OCI-M2 (cell line): ENCODE data around the gene RAVER2.

ENCODE experiments used
- DNase-seq: peaks from one replicate; lab custom pipeline; 2025; ENCODE audit not compliant: unreplicated experiment; lab: John Stamatoyannopoulos, UW

The RAVER2 gene

DNA sequence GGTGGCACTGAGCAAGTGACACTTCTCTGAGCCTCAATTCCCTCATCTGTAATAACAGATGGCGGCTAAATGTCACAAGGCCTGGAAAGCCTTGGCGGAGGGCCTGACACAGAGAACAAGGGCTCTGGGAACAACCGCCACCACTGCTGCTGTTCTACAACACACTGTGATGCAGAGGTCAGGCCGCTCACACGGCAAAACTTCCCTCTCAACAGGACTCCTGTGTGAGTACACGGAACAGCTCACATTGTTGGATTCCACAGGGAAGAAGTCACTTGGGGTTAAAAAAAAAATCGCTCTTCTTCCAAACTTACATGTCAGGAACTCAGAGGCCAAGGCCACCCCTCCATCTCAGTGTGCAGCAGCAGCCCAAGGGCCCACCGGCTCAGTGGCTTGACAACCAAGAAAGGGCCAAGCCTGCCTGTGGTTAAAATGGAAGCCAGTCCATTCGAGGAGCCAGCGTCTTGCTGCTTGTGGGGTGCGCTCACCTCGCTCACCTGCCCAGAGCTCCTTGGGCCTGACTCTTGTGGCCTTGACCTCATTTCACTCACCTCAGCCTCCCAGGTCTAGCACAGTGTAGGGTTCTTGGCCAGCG, 101.1 kb downstream of the RAVER2 start:
- DNase-seq: no peak

DNA sequence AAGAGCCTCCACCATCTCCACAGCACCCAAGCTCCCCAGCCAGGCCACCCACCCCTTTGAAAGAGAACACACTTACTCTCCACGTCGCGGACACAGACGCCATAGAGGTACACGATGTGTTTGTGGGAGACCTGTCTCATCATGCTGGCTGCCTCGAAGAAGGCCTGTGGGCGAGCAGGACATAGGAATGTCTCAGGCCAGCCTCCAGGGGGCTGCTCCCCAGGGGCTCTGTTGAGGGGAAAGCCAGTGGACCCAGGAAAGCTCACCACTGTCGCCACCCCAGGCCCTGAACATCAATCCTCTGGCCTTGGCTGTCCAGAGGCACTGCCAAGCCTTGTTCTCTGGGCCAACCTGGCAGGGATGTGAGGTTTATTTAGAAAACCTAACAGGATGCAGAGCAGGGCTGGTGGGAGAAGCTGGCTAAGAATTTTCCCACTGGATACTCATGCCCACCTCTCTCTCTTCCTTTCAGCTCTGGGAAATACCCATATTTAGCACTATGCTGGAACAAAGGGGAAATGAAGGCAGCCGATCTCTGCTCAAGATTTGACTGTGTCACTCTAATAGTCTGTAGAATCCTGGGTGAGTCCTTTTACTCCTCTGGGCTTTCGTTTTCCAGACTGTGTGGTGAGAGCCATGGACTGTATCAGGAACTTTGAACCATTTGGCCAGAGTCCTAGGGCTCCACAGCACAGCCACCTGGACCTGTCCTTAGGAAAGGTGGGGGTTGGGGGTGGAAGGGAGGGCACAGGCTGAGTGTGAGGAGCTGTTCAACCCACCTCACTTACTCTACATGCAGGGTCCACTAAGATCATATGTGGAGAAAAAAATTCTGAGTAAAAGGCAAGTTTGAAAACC, 101.9 kb downstream of the RAVER2 start:
- no peak for DNase-seq

DNA sequence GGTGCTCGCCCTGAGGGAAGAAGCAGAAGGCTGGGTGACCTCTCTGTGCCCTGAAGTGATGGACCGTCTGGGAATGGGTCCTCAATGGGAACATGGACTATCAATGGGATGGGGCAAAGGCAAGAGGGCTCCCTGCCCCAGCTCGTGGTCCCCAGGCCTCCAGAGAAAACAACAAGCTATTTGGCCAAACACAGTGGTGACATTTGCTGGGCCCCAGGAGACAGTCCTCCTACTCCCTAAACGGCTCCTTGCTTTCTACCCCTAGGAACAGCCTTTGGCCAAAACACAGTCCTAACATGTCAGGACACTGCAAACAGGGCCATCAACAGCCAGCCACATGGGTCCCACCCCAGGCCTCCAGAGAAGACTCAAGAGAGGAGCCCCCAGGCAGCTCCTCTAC, 102.8 kb downstream of the RAVER2 start:
- no peak for DNase-seq

DNA sequence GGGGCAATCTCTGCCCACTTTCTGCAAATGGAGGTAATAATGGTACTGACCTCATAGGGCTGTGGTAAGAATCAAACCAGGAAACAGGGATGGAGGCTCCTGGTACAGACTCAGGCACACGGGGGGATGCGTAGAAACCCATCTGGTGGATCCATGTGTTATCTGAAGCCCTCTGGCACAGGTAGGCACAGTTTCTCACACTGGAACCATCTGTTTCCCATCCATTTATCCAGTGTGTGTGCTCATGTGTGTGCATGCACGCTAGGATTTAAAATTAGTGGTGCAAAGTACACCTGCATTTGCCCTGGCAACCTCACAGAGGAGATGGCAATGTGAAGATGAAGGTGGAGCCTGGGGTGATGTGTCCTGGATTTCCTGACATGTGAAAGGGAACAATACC, 103.3 kb downstream of the RAVER2 start:
- DNase-seq: no peak

DNA sequence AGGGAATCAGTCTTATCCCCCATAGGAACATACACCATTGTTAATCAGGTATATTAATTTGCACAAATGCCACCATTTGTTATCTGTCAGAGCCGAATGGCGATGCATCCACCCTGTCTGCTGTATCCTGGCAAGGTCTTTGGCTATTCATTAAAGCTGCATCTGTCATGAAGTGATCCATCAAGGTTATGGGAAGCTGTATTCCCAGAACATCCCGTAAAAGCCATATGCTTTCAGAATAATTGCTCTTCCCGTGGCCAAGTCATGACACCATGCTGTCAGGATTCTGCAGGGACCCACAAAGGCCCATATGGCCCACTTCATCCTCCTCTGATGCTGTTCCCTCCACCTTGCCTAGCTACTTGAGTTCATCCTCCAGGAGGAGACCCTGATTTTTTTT, 103.9 kb downstream of the RAVER2 start:
- DNase-seq: no peak

DNA sequence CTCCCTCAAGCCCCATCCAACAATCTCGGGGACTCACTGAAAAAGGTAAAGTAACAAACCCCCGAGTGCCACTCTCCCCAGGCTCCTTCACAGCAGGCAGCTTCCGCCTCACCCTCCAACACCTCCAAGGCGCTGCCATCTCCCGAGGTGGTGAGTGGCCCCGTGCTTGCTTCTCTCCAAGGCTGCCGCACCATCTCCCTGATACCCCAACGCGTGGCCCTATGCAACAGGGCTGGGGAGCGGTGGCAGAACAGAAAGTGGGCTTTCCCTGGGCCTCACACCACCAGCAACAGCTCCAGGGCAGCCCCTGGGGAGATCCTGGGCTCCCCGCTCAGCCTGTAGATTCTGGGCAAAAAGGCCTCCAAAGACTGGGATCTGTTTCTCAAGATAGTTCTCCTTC, 105.1 kb downstream of the RAVER2 start:
- no peak for DNase-seq

DNA sequence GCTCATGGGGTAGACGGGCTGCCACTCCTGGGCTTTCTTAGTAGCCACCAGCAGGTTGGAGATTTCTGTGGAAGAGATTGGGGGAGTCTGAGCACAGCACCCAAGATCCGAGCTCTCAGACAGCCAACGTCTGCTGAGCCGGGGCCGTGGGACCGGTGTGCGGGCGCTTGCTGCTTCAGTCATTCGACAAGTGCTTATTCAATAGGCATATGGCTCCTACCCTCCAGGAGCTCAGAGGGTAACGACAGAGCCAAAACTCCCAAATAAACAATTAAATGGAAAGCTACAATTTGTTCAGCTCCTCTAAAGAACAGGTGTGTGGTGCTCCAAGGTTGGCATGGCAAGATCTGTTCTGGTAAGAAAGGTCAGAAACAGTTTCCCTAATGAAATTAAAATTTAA, 106.0 kb downstream of the RAVER2 start:
- DNase-seq: no peak

DNA sequence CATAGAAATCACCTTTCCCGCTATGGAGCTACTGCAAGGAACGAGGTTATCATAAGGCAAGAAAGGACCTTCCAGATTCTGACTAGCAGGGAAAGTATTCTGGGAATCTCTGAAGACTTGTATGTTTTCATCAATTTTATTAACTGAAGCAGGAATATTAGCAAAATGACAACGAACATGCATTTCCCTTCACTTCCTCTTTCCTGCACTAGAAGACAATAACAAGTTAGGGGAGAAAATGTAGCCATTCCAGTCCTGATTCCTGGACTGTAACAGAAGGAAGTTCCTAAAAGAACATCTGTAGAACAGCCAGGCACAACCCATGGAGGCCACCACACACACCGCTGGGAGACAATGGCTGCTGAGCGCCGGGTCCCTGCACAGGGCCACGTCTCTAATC, 106.8 kb downstream of the RAVER2 start:
- no peak for DNase-seq

DNA sequence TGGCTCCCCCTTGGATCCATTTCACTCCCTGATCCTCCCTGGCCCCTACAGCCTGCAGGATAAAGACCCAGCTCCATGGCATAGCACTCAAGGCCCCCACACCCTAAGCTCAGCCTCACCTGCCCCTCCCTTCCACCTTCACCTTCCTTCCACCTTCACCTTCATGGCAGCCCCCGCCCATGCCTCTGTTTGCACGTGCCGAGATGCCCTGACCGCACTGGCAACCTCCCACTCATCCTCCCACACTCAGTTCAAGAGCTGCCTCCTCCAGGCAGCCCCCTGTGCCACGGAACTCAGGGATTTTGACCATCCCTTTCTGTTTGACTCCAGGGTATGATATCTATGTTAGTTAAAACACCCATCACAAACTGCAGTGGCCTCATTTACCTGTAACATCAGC, 109.8 kb downstream of the RAVER2 start:
- DNase-seq: no peak

DNA sequence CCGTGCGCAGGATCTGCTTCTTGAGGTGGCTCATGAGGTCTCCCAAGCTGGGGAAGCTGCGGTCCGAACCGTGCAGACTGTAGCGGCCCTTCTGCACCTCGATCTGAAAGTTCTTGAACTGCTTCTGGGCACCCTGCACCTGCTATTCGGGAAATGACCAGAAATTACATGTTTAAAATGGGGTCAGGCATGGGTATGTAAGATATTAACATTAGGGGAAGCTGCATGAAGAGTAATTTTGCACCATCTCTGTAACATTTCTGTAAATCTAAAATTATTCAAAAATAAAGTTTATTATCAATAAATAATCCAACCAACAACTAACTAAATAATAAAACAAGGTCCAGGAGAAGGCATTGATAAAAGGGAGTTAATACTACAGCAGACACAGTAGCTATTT, 110.7 kb downstream of the RAVER2 start:
- no peak for DNase-seq

DNA sequence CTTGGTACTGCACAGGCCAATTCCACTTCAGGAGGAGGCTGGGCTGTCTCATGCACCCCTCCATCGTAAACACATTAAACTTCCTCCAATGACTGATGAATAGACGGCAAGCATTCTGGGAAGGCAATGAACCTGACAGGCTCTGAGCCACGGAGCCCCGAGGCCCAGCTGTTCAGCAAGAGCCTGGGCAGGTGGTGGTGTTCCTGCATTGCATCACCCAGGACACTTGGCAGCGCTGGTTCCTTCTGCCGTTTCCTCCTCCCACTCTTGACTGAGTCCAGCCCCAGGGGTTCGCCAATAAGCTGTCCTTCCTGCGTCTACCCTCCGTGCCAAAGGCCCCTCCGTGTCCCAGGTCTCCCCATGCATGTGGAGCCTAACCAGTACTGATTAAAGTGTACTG, 111.7 kb downstream of the RAVER2 start:
- DNase-seq: no peak

DNA sequence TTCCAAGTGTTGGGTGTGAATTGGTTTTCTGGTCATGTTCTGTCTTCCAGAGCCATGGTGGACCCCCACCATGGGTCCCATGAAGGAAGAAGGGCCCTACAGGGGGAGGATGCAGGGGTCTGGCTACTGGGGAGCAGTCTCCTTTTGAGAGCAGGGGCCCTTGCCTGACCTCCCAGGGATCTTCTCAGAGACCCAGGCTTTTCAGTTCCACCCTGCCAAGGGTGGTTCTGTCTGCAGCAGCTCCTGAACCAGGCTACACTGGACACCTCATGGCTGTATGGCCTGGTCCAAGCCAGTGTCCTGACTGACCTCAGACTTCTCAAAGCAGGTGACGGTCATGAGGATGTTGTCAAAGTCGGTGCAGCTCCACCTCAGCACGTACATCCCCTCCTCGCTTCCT, 112.5 kb downstream of the RAVER2 start:
- DNase-seq: no peak

DNA sequence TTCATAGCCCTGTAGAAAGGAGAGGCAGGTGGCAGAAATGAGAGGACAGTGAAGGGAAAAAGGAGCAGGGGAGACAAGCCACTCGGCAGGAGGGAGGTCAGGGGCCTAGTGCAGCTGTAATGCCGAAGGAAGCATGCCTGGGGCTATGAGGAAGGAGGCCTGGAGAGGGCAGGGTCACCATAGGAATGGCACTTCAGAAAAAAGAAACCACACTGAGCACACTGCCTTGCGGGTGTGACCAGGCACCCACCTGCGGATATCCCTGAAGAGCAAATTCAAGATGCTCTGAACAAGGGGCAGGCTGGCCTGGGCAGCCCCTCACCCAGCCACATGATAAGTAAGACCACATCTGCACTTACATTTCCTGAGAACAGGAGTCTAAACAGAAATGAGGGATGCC, 116.7 kb downstream of the RAVER2 start:
- no peak for DNase-seq

DNA sequence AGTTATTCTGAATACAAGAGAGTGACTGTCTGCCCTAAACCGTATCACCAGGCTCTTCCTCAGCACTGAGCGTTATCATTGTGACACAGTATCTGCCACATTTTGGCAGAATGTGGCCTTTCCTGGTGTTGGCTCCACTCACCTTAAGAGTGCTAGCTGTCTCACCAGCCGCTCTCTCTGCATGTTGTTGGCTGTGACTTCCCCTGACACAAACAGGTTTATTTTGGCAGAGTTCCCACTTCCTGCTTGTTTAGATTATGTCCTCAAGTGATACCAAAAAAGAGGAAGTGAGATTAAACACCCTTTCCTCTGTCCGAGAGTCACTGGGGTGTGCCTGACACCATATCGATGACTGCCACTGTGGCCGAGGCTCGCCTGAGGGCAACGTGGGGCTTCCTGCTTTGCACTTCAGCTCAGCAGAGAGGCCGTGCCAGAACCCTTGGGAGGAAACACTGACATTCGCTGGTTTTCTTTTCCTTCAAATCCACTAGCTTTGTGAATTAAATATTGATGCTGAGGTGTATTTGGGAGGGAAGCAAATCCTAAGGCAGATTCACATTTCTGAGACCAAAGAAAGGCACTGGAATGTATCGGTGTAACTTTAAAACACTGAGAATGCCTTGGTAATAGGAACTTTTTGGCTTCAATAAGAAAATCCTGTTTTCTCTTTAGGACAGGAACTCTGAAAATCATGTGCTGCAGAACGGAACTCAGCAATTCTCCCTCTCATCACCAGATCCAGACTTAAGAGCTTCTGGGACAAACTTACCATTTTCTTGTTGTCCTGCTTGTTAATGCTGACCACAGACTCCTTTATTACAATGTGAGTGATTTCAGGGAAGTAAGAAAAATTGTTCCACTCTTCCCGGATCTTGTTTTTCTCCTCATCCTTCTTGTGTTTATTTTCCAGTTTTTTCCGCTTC, 119.4 kb downstream of the RAVER2 start:
- peak; percentile 75 for DNase-seq

DNA sequence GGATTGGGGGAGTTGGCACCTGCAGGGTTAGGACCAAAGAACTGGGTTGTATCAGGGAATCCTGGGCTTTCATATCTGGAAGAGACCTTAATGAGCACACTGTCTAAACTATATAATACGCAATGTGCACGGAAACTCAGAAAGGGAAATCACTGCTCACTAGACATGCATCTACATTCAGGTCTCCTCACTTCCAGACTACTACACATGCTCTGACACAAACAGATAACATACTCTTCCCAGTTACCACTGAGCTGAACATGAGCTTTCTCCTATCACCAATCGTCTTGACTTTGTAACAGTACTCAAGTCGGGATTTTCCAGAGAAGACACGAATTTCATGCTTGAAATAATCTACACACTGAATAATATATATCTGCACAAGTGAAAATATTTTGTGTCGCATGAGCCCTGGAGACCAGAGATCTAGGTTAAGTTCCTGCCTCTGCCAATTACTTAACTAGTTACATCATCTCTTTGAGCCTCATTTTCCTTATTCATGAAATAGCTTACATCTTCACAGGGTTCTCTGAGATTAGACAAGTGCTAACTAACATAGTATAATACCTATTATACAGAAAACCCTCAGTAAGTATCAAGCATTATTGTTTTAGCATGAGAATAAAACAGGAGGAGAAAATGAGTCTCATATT, 120.4 kb downstream of the RAVER2 start:
- no peak for DNase-seq

DNA sequence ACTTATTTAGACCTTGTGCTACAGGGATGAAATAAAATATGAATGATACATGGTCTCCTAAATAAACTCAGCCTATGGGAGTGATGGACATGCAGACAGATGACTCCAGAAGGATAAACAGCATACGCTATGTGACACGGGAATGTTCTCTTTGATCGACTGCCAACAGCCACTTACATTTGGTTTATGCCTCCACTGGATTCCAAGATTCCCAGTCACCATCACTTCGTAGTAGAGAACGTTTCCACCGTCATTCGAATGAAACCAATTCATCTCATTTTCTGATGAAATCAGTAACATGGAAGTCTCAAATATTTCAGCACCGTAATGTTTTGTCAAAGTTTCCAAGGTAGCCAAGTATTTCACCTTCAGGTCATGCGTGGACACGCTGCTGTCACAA, 121.8 kb downstream of the RAVER2 start:
- DNase-seq: no peak

DNA sequence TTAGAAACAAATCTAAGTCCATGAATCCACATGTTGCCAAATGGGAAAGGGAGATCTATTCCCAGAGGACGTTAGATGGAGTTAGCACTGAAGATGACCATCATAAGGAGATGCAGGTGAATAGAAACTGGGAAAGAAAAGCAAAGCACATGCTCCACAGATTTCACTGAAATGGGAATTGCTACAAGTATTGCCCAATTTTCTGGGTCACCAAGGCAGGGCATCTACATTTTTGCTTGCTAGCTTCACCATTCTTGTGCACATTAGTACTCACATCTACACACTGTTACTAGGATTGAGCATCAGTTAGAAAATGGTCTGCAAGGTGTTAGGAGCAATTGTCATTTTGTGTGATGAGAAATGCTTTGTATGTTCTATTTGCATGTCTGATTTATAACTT, 122.4 kb downstream of the RAVER2 start:
- DNase-seq: no peak

DNA sequence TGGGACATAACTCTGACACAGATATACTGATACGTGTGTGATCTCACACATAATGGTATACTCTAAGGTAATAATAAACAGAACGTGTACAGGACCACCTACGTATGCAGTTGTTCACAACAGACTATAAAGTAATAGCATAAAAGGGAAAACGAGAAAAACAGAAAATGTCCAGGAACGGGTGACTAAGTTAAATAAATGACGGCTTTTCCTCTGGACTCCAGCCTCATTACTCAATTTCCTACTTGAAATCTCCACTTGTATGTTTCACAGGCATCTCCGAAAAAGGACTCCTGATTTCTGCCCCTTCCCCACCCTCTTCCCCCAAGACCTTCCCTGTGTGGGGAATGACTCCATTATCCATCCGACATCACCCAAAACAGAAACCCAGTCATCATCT, 126.4 kb downstream of the RAVER2 start:
- no peak for DNase-seq

DNA sequence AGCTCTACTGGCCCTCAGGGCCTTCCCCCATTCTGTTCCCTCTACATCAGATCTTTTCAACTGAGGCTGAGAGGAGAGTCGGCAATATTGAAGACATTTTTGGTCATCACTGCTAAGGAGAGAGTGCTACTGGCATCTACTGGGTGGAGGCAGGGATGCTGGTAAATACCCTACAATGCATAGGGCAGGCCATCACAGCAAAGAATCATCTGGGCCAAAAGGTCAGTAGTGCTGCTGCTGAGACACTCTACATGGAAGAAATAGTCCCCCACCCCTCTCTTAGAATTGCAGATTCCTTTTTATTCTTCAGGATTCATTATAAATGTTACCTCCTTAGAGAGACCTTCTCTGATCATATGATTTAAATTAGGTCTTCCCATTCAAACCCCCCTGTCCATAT, 127.2 kb downstream of the RAVER2 start:
- no peak for DNase-seq

DNA sequence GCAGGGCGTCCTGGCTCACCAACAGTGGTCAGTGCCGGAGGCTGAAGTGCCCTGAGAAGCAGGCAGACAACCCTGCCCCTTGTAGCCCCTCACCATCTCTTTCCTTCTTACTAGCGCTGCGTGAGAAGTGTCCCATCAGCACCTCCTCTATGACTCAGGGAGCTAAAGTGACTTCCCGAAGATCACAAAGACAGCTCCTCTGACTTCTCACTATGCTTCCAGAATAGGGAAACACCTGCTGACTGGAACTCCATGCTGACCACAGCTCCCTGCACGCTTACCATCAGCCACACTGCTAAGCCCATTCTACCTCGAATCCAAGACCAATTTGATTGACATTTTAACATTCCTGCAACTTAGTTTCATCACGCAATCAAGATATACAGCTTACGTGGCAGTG, 128.7 kb downstream of the RAVER2 start:
- DNase-seq: no peak

DNA sequence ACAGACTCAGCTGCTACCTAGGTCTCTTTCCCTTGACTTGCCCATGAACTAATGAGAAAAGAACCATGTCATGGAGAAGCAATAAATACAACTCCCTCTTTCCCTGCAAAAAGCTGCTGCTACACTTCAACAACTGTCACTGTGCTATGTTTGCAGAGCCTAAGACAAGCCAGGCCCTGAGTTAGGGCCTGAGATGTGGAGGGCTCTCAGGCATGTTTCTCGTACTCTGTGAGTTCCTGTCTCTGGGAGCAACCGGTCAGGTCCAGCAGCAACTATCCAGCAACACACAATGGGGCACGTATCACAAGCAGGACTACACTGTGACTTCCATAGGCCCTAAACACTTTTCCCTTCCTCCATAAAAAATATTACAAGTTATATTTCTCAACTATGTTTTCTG, 129.8 kb downstream of the RAVER2 start:
- DNase-seq: no peak
